Liver (tissue), 3 donors: Measurements from ENCODE around the gene SCIN.

Source experiments
- ATF3 ChIP-seq: IDR thresholded peaks from 2 replicates; pipeline ENCODE4 v1.6.1; 2016; ENCODE audit warnings: antibody characterized with exemption
- FOXA2 ChIP-seq: IDR thresholded peaks from 2 replicates; pipeline ENCODE4 v1.6.1; 2016; ENCODE audit warnings: antibody characterized with exemption
- GABPA ChIP-seq, 2 donors: IDR thresholded peaks in 1 of 2; conservative IDR thresholded peaks in 1 of 2; 2 replicates each; pipeline ENCODE4 v1.6.1; 2016; ENCODE audit warnings: antibody characterized with exemption in 2 of 2, mild to moderate bottlenecking in 1 of 2, moderate library complexity in 1 of 2
- HNF4A ChIP-seq, 2 donors: conservative IDR thresholded peaks; 2 replicates each; pipeline ENCODE4 v1.6.1; 2016; ENCODE audit warnings: antibody characterized with exemption in 2 of 2, mild to moderate bottlenecking in 2 of 2
- JUND ChIP-seq, 2 donors: IDR thresholded peaks; 2 replicates each; pipeline ENCODE4 v1.6.1; 2016; ENCODE audit warnings: antibody characterized with exemption in 2 of 2
- RAD21 ChIP-seq, 2 donors: IDR thresholded peaks; 2 replicates each; pipeline ENCODE4 v1.6.1; 2016; ENCODE audit warnings: antibody characterized with exemption in 2 of 2, mild to moderate bottlenecking in 2 of 2
- SP1 ChIP-seq: IDR thresholded peaks from 2 replicates; pipeline ENCODE4 v1.6.1; 2018; ENCODE audit warnings: antibody characterized with exemption, mild to moderate bottlenecking
- TAF1 ChIP-seq: conservative IDR thresholded peaks from 2 replicates; pipeline ENCODE4 v1.6.1; 2016; ENCODE audit warnings: antibody characterized with exemption, mild to moderate bottlenecking
- YY1 ChIP-seq: IDR thresholded peaks from 2 replicates; pipeline ENCODE4 v1.6.1; 2016; ENCODE audit warnings: antibody characterized with exemption, mild to moderate bottlenecking
- TF ChIP-seq, protein P1 (sequence below): fragments of 150-350 bp; IDR thresholded peaks from 2 replicates; pipeline ENCODE4 v1.5.1; 2017; ENCODE audit warnings: improper control_type of control experiment, low read depth, low read length; ENCODE audit not compliant: missing input control
- TF ChIP-seq, protein P2 (sequence below): IDR thresholded peaks from 2 replicates; pipeline ENCODE4 v1.6.1; 2016; ENCODE audit warnings: antibody characterized with exemption, mild to moderate bottlenecking
- donor health status: healthy.
- donor health status: healthy.

GRCh38 chr7:12685550-12685949, 115.0 kb downstream of the SCIN start:
- TF ChIP-seq GABPA (IDR thresholded peaks at IDR 0.05 in 1 of 2, conservative IDR thresholded peaks at IDR 0.05 in 1 of 2), result no peak
- no peak for TF ChIP-seq TAF1
- TF ChIP-seq JUND (IDR thresholded peaks at IDR 0.05), result no peak
- TF ChIP-seq, protein P1, sequence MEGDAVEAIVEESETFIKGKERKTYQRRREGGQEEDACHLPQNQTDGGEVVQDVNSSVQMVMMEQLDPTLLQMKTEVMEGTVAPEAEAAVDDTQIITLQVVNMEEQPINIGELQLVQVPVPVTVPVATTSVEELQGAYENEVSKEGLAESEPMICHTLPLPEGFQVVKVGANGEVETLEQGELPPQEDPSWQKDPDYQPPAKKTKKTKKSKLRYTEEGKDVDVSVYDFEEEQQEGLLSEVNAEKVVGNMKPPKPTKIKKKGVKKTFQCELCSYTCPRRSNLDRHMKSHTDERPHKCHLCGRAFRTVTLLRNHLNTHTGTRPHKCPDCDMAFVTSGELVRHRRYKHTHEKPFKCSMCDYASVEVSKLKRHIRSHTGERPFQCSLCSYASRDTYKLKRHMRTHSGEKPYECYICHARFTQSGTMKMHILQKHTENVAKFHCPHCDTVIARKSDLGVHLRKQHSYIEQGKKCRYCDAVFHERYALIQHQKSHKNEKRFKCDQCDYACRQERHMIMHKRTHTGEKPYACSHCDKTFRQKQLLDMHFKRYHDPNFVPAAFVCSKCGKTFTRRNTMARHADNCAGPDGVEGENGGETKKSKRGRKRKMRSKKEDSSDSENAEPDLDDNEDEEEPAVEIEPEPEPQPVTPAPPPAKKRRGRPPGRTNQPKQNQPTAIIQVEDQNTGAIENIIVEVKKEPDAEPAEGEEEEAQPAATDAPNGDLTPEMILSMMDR, result peak; percentile 25
- no peak for TF ChIP-seq SP1
- TF ChIP-seq ATF3, result no peak
- TF ChIP-seq, protein P2, sequence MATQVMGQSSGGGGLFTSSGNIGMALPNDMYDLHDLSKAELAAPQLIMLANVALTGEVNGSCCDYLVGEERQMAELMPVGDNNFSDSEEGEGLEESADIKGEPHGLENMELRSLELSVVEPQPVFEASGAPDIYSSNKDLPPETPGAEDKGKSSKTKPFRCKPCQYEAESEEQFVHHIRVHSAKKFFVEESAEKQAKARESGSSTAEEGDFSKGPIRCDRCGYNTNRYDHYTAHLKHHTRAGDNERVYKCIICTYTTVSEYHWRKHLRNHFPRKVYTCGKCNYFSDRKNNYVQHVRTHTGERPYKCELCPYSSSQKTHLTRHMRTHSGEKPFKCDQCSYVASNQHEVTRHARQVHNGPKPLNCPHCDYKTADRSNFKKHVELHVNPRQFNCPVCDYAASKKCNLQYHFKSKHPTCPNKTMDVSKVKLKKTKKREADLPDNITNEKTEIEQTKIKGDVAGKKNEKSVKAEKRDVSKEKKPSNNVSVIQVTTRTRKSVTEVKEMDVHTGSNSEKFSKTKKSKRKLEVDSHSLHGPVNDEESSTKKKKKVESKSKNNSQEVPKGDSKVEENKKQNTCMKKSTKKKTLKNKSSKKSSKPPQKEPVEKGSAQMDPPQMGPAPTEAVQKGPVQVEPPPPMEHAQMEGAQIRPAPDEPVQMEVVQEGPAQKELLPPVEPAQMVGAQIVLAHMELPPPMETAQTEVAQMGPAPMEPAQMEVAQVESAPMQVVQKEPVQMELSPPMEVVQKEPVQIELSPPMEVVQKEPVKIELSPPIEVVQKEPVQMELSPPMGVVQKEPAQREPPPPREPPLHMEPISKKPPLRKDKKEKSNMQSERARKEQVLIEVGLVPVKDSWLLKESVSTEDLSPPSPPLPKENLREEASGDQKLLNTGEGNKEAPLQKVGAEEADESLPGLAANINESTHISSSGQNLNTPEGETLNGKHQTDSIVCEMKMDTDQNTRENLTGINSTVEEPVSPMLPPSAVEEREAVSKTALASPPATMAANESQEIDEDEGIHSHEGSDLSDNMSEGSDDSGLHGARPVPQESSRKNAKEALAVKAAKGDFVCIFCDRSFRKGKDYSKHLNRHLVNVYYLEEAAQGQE, result no peak
- TF ChIP-seq RAD21 (IDR thresholded peaks at IDR 0.05), result peak; percentile 63 to 76
- no peak for TF ChIP-seq YY1
- no peak for TF ChIP-seq FOXA2
- no peak for TF ChIP-seq HNF4A (conservative IDR thresholded peaks at IDR 0.05)
